Peyer's patch (tissue), 4 donors: ENCODE measurements around the gene ATP6V1F.

Source experiments
- POLR2A ChIP-seq, 2 donors: fragments of 450-650 bp; IDR thresholded peaks; one replicate each; pipeline ENCODE4 v1.5.1; 2017; ENCODE audit warnings: antibody characterized with exemption in 2 of 2, mild to moderate bottlenecking in 2 of 2, moderate library complexity in 2 of 2
- TF ChIP-seq, protein P1 (sequence below), 6 experiments: fragments of 450-650 bp in 4 of 6; fragments of 200-600 bp in 2 of 6; sonication (generic) in 1 of 6; IDR thresholded peaks; one replicate each; pipeline ENCODE4 v1.5.1; 2017 to 2019; ENCODE audit warnings: antibody characterized with exemption in 6 of 6, mild to moderate bottlenecking in 3 of 6, moderate library complexity in 1 of 6

DNA sequence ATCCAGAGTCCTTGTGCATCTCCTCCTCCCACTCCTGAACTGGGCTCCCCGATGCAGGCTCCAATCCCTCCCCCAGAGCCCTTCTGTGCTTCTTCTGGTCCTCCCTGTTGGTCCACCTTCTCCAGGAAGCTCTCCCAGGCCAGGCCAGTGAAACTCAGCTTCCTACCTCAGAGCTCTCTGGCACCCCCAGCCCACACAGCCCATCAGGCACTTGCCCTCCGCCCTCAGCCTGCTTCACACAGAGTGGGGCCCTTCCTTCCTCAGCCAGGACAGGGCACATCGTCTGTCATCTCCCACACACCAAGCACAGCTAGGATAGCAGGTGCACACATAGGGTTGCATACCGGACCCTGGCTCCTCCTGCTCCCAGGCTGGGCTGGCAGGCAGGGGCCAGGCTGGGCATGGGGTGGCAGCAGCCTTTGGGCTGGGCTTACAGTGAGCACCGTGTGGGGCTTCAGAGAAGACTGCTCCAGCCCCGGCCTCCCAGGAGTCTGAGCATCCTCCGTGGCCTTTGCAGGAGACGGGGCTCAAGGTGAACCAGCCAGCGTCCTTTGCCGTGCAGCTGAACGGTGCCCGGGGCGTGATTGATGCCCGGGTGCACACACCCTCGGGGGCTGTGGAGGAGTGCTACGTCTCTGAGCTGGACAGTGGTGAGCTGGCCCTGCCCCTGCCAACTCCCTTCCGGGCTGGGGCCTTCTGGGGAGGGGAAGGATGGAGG is 6.5 kb upstream of the ATP6V1F start:
- TF ChIP-seq, protein P1, sequence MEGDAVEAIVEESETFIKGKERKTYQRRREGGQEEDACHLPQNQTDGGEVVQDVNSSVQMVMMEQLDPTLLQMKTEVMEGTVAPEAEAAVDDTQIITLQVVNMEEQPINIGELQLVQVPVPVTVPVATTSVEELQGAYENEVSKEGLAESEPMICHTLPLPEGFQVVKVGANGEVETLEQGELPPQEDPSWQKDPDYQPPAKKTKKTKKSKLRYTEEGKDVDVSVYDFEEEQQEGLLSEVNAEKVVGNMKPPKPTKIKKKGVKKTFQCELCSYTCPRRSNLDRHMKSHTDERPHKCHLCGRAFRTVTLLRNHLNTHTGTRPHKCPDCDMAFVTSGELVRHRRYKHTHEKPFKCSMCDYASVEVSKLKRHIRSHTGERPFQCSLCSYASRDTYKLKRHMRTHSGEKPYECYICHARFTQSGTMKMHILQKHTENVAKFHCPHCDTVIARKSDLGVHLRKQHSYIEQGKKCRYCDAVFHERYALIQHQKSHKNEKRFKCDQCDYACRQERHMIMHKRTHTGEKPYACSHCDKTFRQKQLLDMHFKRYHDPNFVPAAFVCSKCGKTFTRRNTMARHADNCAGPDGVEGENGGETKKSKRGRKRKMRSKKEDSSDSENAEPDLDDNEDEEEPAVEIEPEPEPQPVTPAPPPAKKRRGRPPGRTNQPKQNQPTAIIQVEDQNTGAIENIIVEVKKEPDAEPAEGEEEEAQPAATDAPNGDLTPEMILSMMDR (IDR thresholded peaks at IDR 0.05), result no peak
- TF ChIP-seq POLR2A (IDR thresholded peaks at IDR 0.05), result no peak
